ENCODE results near the gene PRKCQ.

- TF ChIP-seq CTCF (optimal IDR thresholded peaks at IDR 0.05 in 1 of 3, IDR thresholded peaks at IDR 0.05 in 1 of 3, conservative IDR thresholded peaks at IDR 0.05 in 1 of 3; ENCODE audit: extremely low read depth in 1 of 3, insufficient read depth in 2 of 3, low read length in 3 of 3) (no peak), EZH2 (IDR thresholded peaks at IDR 0.05; ENCODE audit: low read length) (no peak)
Measured at GRCh38 chr10:6514180-6514579, 65.9 kb downstream of the PRKCQ start.

All from keratinocyte (primary cell).